GM19372 (cell line): Measurements from ENCODE around the gene ZNF888.
"Not testable (repeated sequence)": the region's sequence is repeated elsewhere in the genome, so short reads cannot be mapped to it uniquely, and the experiment has no call there.

Experiments used
- ATAC-seq: cut with Tn5 transposase; IDR thresholded peaks from one replicate; pipeline ENCODE4 v1.9.1; 2021; ENCODE audit warnings: mild to moderate bottlenecking, low read depth, moderate library complexity; ENCODE audit not compliant: unreplicated experiment

ZNF888 gene

GRCh38 chr19:52942386-52943133, 19.3 kb upstream of the ZNF888 start:
- ATAC-seq: peak; percentile 99

DNA sequence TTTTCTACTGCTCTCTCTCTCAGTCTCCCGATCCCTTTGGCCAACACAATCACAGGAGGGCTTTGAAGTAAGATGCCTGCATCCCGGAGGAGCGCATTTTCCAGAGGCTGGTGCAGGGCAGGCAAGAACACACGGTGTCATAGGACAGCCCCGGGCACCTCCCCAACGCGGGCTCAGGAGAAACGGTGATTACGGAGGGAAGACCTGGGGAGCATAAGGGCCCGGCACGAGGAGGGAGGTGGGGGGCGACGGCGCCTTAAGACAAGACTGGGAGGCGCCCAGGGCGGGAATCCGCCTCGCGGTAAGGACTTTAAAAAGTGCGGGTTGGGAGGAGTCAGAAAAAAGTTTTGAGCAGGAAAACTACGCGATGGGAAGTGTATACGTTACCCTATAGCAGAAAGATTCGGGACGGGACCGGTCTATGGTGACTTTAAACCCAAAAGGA, 18.7 kb upstream of the ZNF888 start:
- ATAC-seq: peak; percentile 21

- not testable (repeated sequence) for ATAC-seq
Measured at GRCh38 chr19:52941523-52941922, 18.3 kb upstream of the ZNF888 start.

- ATAC-seq: not testable (repeated sequence)
Measured at GRCh38 chr19:52940905-52941304, 17.7 kb upstream of the ZNF888 start.

- ATAC-seq: no peak
Measured at GRCh38 chr19:52938761-52939160, 15.5 kb upstream of the ZNF888 start.

GRCh38 chr19:52936954-52937325, 13.7 kb upstream of the ZNF888 start:
- no peak for ATAC-seq

GRCh38 chr19:52936151-52936953, 13.1 kb upstream of the ZNF888 start:
- ATAC-seq: no peak

GRCh38 chr19:52935434-52935833, 12.2 kb upstream of the ZNF888 start:
- ATAC-seq: no peak

- not testable (repeated sequence) for ATAC-seq
Measured at GRCh38 chr19:52924641-52925040, 1.4 kb upstream of the ZNF888 start.

GRCh38 chr19:52923778-52924593, 758 bp upstream of the ZNF888 start:
- no peak for ATAC-seq

DNA sequence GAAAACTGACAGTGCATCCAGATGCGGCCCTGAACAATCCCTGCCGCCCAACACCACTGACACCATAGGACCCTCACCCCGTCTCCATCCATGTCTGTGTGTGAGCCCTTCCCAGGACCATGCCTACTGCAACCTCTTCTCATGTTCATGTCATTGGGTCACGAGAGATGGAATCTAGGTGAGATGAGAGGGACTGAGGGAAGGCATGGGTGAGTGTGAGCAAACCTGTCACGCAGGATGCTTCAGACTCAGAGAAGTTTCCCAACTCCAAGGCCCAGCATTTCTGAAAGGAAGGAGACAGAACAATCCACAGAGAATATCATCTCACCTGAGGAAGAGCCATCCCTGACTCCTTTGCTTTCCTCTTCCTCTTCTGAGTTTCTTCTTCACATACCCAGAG, 5.7 kb downstream of the ZNF888 start:
- no peak for ATAC-seq

DNA sequence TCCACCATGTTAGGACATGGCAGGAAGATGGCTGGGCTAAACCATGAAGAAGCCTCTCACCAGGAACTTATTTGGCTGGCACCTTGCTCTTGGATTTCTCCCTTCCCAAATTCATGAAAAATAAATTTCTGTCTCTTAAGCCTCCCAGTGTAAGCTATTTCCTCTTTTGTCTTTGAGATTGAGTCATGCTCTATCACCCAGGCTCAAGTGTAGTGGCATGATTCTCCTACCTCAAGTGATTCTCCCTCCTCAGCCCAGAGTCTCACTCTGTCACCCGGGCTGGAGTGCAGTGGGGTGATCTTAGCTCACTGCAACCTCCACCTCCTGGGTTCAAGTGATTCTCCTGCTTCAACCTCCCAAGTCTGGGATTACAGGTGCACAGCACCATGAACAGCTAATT, 12.6 kb downstream of the ZNF888 start:
- ATAC-seq: no peak

DNA sequence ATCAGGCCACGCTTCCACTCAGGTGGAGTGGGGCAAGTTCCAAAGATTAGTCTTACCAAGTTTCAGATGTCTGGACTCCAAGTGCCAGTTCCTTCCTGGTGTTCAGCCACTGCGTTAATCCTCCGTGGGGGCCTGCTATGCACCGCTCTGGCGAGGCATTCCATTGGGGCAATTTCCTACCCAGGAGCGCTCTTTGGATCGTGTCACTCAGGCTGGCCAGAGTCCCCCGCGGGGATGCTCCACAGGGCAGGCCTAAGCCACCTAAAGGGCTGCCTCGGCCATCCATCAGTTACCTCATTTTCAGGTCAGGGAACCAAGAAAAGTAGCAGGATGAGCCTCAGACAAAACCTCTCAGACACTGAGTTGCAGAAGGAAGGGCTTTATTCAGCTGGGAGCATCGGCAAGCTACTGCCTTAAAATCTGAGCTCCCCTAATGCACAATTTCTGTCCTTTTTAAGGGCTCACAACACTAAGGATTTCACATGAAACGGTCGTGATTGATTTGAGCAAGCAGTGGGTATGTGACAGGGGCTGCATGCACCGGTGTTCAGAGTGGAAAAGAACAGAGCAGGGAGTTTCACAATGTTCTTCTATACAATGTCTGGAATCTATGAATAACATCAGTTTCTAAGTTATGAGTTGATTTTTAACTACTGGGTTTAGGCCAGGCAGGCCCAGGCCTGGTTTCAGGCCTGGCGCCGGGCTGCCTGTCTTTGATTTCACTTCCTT, 19.0 kb downstream of the ZNF888 start:
- ATAC-seq: not testable (repeated sequence)

- ATAC-seq: no peak
Measured at GRCh38 chr19:52901842-52902241, 21.4 kb downstream of the ZNF888 start.

DNA sequence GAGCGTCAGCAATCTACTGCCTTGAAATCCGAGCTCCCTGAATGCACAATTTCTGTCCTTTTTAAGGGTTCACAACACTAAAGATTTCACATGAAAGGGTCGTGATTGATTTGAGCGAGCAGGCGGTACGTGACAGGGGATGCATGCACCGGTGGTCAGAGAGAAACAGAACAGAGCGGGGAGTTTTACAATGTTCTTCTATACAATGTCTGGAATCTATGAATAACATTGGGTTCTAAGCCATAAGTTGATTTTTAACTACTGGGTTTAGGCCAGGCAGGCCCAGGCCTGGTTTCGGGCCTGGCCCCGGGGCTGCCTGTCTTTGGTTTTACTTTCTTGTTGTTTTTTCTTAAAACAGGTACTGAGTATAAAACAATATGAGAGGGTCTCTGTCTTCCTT, 24.6 kb downstream of the ZNF888 start:
- ATAC-seq: not testable (repeated sequence)

DNA sequence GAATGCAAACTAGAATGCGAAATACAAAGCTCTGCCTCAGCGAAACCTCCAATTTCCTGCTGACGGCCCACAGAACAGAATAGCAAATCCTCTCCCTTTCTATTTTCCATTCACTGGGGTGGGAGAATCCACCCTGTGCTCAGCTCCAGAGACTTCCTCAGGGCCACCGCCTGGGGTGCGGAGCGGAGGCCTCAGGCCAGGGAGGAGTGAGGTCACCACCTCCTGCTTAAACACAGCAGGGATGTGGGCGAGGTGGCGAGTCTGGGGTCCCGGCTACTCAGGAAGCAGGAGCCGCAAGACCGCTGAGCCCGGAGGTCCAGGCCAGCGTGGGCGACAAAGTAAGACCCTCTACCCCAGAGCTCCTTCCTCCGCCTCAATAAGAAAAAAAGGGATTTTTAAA, 25.1 kb downstream of the ZNF888 start:
- ATAC-seq: no peak

DNA sequence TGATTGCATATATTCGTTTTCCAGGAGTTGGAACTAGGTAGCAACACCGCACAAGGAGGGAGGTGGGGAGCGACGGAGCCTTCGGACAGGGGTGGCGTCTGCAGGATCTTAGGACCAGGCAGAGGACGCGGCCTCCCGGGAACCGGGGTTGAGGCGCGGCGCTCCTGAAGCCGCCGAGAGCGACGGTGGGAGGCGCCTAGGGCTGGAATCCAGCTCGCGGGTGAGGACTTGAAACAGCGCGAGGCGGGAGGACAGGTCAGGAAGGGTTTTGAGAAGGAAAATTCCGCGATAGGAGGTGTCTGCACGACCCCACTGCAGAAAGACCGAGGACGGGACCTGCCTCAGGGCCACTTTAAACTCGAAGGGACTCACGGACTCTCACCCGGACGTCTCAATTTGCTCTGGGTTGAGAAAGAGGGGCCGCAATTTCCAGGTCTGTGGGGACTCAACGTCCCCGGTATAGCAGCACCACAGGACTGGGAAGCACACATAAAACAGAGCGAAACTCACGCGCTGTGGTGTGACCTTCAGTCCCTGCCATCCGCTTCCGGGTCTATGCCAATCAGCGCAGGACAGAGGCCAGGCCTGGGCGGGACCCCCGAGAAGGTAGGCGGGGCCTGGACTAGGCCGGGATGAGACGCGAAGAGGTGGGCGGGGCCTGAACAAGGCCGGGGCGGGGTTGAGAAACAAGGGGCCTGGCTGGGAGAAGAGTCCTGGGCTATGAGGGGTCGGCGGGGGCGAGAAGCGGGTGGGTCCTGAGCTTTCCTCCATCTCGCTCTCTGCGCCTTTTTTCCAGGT, 25.9 kb downstream of the ZNF888 start, which contains the start of gene ZNF320:
ZNF320 (minus strand) TSS at position 498 of the 798 bp plus-strand sequence. CDS start 7,380 bp downstream, outside the sequence.
- ATAC-seq: peak; percentile 93

DNA sequence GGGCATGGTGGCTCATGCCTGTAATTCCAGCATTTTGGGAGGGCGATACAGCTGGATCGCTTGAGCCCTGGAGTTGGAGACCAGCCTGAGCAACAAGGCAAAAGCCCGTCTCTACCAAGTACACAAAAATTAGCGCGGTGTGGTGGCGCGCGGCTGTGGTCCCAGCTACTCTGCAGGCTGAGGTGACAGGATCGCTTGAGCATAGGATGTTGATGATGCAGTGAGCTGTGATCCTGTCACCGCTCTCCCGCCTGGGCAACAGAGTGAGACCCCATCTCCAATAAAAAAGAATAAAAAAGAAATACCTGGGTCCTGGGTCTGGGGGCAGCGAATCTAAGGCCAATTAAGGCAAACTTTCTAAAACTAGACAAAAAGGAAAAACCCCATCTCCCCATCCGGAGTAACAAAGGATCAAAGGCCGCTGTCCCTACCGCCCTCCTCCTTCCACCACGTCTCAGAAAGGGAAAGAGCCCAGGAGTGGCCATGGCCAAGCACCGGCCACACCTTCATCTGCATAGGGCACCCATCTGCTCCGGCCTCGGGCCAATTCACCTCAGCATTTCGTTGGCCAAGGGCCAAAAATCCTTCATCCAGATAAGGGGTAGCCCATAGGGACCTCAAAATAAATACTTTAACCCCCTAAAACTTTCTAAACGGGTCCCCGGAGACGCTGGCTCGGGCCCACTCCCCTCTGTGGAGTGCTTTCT, 26.6 kb downstream of the ZNF888 start:
- ATAC-seq: peak; percentile 15

DNA sequence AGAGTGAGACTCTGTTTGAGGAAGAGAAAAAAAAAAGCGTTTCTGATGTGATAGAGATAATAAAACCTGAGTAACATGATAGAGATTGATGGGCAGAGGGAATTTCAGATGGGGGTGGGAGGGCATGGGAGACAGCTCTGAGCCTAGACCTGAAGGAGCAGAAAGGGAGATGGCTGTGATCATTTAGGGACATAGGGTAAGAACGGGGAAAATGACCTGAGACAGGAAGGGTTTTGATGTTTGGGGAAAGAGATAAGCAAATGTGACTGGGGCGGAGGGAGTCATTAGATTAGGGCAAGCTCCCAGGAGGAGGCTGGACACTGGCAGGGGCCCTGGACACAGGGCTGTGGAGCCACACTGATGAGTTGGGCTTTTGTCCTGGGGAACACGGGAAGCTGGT, 31.9 kb downstream of the ZNF888 start:
- no peak for ATAC-seq
